Left ventricle myocardium inferior (tissue), 1 donor: ENCODE data around the gene SMYD4. TPM values are rescaled to one million over a fixed set of nuclear protein-coding genes. Genes with fewer than 3 reads are reported as not detected.
A peak's percentile ranks its signal among the peaks of the same experiment; 100 is the strongest.
"Not testable (repeated sequence)": the region's sequence is repeated elsewhere in the genome, so short reads cannot be mapped to it uniquely, and the experiment has no call there.

Experiments used
- DNase-seq: peaks from one replicate; pipeline ENCODE4 v3.0.0-alpha.2; 2020
- H3K27ac ChIP-seq: fragments of 200-600 bp; replicated peaks from 2 replicates; pipeline ENCODE4 v1.8.0; 2021
- H3K27me3 ChIP-seq: fragments of 200-600 bp; 2 replicates; pipeline ENCODE4 v1.8.0; 2021; ENCODE audit warnings: low read depth
- H3K36me3 ChIP-seq: fragments of 200-600 bp; 2 replicates; pipeline ENCODE4 v1.8.0; 2021
- H3K4me1 ChIP-seq: fragments of 200-600 bp; 2 replicates; pipeline ENCODE4 v1.8.0; 2021
- H3K4me3 ChIP-seq: fragments of 200-600 bp; 2 replicates; pipeline ENCODE4 v1.8.0; 2021; ENCODE audit warnings: mild to moderate bottlenecking, moderate library complexity
- H3K9me3 ChIP-seq: fragments of 200-600 bp; replicated peaks from 2 replicates; pipeline ENCODE4 v1.8.0; 2021
- CTCF ChIP-seq: fragments of 200-600 bp; IDR thresholded peaks from 2 replicates; pipeline ENCODE4 v1.8.0; 2021; ENCODE audit warnings: antibody characterized with exemption, mild to moderate bottlenecking, borderline replicate concordance
- intact Hi-C: fragments of 100-400 bp; cut with micrococcal nuclease; formaldehyde crosslinking; loops from one replicate; pipeline ENCODE4 v1.11.0; 2022
- total RNA-seq: library from RNA; stranded (reverse); fragmentation: NEBNext Ultra II Directional; extraction: Animal tissue kit (Norgen Biotek cat#: 25700); gene quantifications from one replicate; pipeline ENCODE4 v1.2.1, GENCODE V29; 2021
- donor health status: DM: no; HTN: yes; CAD: no; lungs with severe emphysema.

The SMYD4 gene
- total RNA-seq, 1 donor from 2014 or later = 13.7 TPM

DNA sequence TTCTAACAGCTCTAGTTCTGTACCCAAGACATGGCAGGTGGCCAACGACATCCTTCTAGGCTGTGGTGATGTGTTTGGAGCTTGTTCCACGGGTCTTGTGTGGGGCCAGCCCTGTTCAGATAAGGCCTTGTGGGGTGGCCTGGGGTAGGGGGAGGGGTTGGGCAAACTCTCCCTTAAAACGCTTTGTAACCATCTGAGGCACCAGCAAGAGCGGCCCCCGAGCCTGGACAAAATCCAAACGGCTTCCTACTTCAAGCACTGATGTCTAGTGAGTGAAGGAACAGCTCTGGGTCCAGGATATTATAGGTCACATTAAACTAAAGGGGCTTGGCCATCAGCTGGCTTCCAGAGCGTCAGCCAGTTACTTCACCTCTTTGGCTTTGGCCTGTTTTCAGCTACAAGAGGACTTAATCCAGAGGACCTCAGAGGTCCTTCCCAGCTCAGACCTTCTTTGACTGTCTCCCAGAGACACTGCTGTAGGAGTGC lies 56.0 kb downstream of the SMYD4 start:
- TF ChIP-seq CTCF = no peak
- H3K27me3 ChIP-seq = peaks cover 6% of the 10 kb centered on the region
- H3K9me3 ChIP-seq = no peaks in the 10 kb centered on the region
- intact Hi-C loops = no loop called here
- H3K27ac ChIP-seq = peak overlapping the region; percentile 58
- DNase-seq = no peak
- H3K36me3 ChIP-seq = peaks cover 27% of the 10 kb centered on the region
- no peak overlapping the region for H3K4me3 ChIP-seq
- peaks cover 17% of the 10 kb centered on the region for H3K4me1 ChIP-seq

- H3K4me1 ChIP-seq = peaks cover 17% of the 10 kb centered on the region
- DNase-seq, H3K27me3 ChIP-seq, H3K9me3 ChIP-seq, intact Hi-C loops, H3K4me3 ChIP-seq: not testable (repeated sequence)
- peaks cover 22% of the 10 kb centered on the region for H3K36me3 ChIP-seq
- H3K27ac ChIP-seq = peak overlapping the region; percentile 58
Measured at GRCh38 chr17:1773000-1773695, 56.6 kb downstream of the SMYD4 start.

- intact Hi-C loops = no loop called here
- TF ChIP-seq CTCF = no peak
- Histone ChIP-seq H3K4me1 (peaks cover 34% of the 10 kb centered on the region), H3K4me3 (no peak overlapping the region), H3K9me3 (no peaks in the 10 kb centered on the region), H3K36me3 (no peaks in the 10 kb centered on the region), H3K27ac (no peak overlapping the region), H3K27me3 (peaks cover 22% of the 10 kb centered on the region)
- DNase-seq = no peak
Measured at GRCh38 chr17:1769822-1770477, 59.8 kb downstream of the SMYD4 start.

- H3K27ac ChIP-seq = peak overlapping the region; percentile 46
- H3K27me3 ChIP-seq = peaks cover 29% of the 10 kb centered on the region
- no peak for TF ChIP-seq CTCF
Measured at GRCh38 chr17:1767358-1767757, 62.3 kb downstream of the SMYD4 start.

GRCh38 chr17:1766382-1767135 lies 63.1 kb downstream of the SMYD4 start:
- Histone ChIP-seq H3K27me3 (peaks cover 35% of the 10 kb centered on the region), H3K4me1 (peaks cover 34% of the 10 kb centered on the region), H3K4me3 (no peak overlapping the region), H3K27ac (peak overlapping the region; percentile 85), H3K36me3 (no peaks in the 10 kb centered on the region), H3K9me3 (no peaks in the 10 kb centered on the region)
- DNase-seq = no peak
- no peak for TF ChIP-seq CTCF
- intact Hi-C loops = no loop called here

More at GRCh38 chr17:1767358-1767757, 62.3 kb downstream of the SMYD4 start:
- no peak for DNase-seq
- Histone ChIP-seq H3K9me3 (no peaks in the 10 kb centered on the region), H3K36me3 (no peaks in the 10 kb centered on the region), H3K4me1 (peaks cover 34% of the 10 kb centered on the region), H3K4me3 (no peak overlapping the region)
- intact Hi-C loops = no loop called here
